Activated CD4-positive, alpha-beta T cell treated with anti-CD3 and anti-CD28 coated beads, Interleukin-2, amount 50 U/mL, for 16 hours (primary cell): ENCODE results near the gene MYO16.

Experiments
- DNase-seq: peaks from one replicate; pipeline ENCODE4 v3.0.0-alpha.2; 2020

The MYO16 gene

DNA sequence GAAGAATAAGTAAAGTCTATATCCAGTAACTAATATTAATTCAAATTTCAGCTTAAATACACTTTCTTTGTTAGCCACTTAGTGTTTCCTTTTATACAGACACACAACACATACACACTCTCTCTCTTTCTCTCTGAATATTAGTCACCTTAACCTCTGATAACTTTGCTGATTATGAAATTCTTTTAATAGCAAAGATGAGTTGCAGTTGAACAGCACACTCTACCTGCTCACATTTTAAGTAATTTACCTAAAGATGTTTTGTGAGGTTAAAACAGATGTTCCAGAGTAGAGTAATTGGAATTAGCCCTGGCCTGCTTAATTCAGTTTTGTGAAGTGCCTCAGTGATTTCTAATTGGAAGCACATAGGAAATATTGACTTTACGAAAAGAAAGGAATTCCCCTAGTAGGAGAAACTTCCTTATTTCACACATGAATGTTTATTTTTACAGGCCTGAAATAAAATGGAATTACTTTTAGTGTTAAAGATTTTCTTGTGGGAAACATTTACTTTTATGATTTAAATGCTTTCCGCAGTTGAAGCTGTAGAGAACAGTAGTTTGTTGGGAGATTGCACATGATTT, 184.3 kb downstream of the MYO16 start:
- DNase-seq = no peak

DNA sequence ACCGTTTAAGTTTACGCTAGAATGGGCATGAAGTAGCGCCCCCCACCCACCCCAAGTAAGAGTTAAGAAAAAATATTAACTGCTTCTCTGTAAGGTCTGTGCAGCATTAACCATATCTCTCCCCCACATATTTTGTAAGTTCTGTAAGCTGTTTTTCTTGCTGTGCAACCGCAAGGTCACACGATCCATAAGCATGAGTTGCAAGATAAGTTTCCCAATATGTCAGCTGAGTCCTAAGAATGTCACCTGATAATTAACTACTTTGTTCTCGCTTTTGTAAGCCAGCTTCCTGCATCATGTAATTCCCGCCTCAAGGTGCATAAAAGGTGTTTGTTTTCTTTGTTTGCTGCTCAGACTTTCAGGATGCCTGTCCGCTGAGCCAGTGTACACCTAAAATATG, 187.0 kb downstream of the MYO16 start:
- DNase-seq = no peak

DNA sequence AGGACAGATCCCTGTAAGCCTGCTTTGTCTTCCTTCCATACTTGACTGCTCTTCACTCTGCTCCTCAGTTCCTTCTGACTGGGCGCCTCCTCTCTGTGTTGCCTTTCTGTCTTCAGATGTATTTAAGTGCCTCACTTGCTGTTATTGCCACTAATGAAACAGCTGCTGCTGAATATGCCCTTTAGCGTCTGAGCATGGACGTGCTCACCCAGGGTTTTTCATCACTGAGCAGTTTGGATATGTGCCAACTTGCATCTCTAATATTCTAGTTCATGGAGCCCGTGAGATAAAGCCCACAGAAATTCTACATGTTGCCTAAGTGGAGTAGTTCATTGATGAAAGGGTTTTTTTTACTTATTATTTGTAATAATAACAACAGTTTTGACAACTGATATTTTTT, 198.2 kb downstream of the MYO16 start:
- no peak for DNase-seq

DNA sequence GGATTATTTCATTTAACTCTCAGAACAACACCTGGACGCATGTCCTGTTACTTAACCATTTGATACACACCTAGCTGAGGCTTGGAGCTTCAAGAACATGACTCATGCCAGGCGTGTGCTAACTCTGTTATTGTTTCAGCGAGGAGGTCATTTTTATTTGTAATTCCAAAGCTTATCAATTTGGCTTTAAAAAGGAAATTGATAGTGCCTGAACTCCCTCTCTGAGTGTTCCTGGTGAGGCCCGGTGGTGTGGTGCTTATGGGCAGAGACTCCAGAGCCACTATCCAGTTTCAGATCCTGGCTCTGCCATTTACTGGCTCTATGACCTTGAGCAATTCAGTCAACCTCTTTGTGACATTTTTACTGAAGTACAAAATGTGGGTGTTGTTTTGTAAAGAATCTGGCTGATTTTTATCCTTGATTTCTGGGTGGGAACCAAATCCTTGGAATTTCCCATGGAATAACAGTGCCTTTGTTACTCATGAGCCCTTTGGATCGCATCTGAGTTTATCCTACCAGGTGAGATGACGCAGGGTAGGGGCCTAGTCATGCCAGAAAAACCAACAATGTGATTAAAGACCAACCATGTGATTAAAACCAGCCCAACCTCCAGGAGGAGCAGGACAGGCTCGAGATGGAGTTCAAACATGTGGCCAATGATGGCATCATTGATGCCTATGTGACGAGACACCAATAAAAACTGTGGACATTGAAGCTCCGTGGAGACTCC, 198.8 kb downstream of the MYO16 start:
- no peak for DNase-seq

DNA sequence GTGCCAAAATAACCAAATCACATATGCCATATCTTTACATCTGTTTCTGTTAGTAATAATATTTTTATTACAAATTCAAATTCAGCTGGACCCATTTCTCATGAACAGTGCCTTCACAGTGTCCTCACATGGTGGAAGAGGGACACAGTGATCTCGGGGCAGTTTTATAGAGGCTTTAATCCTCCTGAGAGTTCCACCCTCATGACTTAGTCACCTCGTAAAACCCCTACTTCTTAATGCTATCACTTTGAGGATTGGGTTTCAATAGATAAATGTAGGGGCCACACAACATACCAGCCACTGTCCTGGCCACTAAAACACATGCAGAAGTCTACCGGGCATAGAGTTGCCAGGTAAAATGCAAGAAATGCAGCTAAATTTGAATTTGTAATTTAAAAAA, 201.5 kb downstream of the MYO16 start:
- no peak for DNase-seq

DNA sequence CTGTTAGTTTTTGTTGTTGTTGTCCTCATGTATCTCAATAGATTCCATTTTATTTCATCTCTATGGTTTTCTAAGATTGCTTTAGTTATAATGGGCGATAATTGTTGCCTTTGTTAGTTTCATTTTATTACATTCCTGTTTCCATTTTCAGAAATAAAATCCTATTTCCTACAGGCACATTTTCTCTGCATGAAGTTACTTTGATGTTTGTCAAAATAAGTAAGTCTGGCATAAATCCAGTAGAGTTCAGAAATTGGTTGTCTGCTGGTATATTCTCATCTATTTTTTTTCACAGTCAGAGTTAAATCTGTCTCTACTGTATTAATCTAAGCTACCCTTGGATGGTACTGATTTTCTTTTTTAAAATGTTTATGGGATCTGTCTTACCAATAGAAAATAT, 204.1 kb downstream of the MYO16 start:
- no peak for DNase-seq

DNA sequence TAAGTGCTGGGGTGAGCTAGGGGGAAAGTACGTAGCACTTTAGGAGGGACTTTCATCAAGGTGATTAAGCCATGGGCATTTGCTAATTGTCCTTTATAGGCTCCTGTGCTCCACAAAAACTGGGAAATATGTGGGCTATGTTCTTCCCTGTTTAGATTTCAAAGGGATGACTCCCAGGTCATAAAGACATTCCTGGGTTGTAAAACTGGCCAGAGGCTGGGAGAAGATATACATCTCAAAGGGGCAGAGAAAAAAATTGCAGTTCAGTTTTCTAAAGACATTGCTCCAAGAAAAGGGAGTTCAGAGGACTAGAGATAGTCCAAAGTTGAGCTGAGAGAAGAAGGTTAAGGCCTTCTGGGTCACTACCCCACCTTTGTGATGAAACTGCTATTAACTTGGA, 204.8 kb downstream of the MYO16 start:
- no peak for DNase-seq

DNA sequence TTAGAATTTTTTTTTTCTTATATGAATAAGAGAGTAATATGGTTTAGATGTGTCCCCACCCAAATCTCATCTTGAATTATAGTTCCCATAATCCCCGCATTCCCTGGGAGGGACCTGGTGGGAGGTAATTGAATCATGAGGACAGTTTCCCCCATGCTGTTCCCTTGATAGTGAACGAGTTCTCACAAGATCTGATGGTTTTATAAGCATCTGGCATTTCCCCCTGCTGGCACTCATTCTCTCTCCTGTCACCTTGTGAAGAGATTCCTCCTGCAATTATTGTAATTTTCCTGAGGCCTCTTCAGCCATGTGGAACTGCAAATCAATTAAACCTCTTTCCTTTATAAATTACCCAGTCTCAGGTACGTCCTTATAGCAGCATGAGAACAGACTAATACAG, 205.7 kb downstream of the MYO16 start:
- no peak for DNase-seq

DNA sequence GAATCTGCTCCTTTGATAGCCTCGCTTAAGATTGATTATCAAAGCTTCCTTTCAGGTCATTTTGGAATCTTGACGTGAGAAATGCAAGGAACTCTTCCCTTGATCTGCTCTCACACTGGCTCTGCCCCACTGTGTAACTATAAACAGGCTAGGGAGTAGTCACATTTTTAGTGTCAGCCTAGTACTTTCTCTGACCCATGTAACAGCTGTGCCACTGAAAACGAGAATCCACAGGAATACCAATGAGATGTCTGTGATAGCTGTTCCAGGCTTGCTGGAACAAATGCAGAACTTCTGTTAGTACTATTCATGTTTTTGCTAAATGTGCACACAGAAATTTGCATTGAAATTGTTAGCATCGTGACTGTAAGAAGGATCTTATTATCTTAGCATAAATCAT, 221.3 kb downstream of the MYO16 start:
- DNase-seq = no peak

DNA sequence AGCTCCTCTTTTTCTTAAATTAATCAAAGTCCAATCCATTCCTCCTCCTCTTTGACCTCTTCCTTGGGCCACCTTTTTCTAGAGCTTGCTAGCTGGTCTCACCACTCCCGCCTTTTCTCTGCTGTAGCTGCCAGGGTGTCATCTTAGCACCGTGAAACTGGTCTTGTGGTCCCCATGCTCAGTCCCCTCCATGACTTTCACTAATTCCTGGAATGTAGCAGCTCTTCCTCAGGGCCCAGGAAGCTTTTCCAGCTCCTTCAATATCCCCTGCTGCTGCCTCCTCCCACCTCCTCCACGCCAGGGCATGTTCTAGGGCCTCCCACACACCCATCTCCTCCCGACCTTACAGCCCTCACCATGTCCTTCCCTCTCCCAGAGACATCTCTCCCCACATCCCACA, 222.2 kb downstream of the MYO16 start:
- no peak for DNase-seq

DNA sequence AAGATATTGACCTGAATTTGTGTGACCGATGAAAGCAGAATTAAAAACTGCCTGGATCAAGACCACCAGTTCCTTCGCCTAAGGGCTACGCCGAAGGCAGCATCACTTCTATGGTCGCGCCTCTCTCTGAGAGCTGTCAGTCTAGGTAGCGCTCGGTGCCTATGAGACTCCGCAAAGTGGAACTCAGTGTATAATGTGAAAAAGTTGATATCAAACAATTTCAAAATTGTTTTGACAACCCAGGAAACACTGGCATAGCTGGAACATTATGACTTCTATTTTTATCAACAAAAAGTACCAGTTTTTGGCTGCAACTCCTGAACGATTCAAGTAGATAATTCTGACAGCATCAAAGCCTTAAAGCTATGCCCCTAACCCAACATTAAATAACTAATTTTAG, 223.6 kb downstream of the MYO16 start:
- no peak for DNase-seq

DNA sequence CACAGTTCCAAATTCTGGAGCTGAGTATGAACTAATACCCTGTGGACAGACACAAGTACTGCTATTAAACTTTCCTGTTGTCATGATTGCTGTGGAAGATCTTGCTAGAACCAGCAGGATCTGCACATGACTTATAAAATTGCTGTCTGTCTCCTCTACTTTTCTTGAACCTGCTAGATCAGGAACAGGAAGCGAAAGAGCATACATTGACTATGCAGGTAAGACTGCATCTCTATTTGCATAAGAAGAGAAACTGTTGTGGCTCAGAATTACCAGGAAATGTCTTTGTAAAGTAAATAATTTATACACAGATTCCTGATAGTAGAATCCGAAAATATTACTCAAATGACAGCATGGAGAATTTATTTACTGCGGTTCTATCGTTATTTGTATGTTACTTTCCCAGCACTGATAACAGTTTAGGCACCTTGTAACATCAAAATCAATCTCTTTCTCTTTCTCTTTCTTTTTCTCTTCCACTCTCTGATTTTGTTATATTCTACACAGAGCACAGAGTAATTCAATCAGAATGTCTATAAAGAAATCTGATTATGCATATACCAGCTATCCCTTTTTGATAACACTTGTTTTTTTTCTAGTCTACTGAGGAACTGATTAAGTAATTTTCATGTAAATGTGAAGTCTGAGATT, 226.5 kb downstream of the MYO16 start:
- no peak for DNase-seq

DNA sequence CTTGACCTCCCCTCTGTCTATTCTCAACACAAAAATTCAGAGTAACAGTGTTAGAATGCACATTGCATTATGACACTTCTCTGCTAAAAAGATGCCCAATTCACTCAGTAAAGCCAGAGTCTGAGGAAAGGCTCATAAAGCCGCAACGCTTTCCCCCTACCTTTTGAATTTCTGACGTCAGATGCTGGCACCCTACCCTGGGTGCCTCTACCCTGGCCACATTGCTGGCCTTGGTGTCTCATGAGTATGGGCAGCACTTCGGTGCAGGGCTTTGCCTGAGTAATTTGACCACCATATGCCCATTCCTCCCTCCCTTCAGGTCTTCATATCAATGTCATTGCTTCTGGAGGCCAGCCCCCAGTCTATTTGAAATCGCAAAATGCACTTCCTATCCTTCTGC, 229.3 kb downstream of the MYO16 start:
- DNase-seq = no peak

DNA sequence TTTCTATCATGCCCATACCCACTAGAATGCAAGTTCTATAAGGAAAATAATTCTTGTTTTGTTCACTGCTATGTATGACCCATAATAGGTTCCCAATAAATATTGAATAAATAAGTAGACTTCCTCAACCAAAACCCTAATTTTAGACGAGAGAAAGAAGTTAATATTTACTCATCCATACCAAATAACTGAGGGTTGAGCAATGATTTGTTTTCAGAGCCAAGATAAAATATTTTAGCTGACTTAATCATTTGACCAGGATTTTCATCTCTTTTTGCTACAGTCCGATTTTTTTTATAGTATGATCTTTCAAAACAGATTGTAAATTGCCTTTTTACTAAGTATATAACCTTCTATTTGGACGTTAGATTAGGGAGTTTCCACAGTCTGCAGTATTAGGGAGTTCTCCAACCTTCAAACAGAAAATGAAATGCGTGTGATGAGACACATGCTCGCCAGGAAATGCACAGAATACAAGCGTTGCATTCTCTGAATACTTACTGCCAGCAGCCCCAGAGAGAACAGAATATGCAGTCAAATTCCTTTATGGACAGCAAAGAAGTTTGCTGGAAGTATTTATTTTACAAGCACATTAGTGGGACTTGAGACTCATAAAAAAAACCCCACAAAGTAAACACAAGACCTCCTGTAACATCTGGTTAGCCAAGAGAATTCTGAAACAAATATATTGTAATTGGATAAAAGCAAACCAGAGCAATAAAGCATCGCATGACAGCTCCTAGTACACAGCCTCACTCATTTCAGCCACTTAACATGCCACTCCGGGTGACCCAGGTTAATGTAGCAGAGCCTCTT, 230.0 kb downstream of the MYO16 start:
- no peak for DNase-seq

DNA sequence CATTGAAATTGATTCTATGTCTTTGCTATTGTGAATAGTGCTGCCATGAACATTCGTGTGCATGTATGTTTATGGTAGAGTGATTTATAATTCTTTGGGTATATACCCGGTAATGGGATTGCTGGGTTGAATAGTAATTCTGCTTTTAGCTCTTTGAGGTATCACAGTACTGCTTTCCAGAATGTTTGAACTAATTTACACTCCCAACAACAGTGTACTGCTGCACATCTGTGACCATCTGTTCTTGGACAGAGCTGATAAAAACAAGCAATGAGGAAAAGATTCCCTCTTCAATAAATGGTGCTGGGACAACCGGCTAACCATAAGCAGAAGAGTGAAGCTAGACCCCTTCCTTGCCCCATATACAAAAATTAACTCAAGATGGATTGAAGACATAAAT, 231.0 kb downstream of the MYO16 start:
- no peak for DNase-seq

DNA sequence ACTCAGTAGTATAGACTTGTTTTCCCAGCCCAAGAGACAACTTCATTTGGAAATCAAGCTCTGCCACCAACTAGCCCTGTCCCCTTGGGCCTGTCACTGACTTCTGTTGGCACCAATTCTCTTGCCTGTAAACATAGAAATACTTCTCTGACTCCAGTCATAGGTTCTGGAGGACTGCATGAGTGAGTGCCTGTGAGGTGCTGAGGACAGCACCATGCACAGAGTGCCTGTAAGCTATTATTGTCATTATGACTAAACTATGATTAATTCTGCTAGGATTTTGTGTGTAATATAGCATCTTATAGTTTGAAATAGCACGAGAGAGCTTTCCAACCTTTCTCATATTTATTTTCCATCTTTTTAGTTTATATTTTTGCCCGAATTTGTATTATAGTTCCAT, 247.9 kb downstream of the MYO16 start:
- DNase-seq = no peak

DNA sequence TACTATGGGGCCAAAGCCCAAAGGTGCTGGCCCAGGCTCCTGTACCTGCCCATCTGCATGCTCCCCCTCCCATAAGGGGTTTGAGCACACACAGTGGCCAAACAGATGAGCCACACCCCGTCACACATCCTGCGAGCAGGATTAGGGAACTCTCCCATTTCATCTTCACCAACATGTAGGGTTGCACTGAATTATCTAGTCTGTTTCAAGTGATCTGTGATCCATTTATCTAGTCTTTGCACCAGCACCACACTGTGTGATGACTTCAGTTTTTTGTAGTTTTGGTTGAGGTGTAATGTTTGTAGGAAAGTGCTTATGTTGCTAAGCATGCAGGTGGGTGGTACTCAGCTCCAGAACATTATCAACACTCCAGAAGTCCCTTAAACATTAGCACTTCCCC, 249.3 kb downstream of the MYO16 start:
- no peak for DNase-seq

DNA sequence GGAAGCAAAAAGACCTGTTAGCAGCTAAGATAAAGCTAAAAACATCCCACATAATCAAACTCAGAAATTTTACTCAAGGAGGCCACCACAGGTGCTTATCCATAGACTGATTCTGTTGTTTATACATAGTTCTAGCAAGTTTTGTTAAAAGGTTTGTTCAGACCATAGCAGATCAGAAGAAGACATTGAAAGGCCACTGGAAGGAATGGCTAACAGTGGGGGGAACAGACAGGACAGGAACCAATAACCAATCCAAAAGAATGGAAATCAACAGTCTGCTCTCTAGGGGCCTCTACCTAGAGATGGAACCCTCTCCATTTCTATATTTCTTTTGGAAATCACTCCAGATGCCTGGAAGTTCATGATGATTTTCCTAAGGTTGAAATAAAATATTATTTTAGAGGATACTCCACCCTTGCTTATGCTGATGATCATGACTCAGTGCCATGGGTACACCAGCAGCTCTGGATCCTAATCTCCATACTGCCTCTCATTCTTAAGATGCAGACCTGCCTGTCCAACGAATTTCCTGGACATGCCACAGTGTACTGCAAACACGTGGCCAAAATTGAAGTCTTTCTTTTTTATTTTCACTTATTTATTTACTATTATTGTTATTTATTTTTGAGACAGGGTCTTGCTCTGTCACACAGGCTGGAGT, 260.0 kb downstream of the MYO16 start:
- DNase-seq = no peak

DNA sequence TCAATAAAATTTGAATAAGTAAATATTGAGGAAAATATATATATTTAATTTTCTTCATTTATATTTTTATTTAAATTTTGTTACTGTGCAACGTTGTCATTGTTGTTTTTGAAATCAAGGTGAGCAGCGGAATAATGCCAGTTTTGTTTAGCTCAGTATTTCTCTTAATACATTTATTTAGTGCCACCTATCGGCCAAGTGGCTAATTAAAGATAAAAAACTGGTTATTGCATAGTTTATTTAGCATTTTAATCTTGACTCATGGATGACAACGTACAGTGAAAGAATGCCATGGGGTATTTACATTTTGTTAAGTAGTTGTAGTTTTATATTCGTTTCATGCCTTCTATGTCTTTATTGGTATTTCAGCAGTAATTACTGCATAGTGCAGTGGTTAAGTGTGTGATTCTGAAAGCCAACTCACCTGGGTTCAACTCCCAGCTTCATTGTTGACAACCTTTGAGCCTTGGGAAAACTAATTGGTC, 265.9 kb downstream of the MYO16 start:
- DNase-seq = peak; percentile 18

DNA sequence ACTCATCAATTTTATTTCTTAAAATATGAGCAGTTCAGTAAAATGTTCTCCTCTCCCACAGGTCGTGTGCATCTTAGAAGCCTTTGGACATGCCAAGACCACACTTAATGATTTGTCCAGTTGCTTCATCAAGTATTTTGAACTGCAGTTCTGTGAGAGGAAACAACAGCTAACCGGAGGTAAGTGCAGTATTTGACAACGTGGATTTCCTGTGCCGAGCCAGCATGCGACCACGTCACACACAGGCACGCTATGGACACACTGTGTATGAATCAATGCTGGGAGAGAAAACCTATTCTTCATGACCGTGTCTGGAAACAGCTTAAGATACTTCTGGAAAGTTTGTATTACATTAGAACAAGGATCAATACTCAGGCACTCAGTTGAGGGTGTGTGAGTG, 268.5 kb downstream of the MYO16 start:
- DNase-seq = peak; percentile 37

DNA sequence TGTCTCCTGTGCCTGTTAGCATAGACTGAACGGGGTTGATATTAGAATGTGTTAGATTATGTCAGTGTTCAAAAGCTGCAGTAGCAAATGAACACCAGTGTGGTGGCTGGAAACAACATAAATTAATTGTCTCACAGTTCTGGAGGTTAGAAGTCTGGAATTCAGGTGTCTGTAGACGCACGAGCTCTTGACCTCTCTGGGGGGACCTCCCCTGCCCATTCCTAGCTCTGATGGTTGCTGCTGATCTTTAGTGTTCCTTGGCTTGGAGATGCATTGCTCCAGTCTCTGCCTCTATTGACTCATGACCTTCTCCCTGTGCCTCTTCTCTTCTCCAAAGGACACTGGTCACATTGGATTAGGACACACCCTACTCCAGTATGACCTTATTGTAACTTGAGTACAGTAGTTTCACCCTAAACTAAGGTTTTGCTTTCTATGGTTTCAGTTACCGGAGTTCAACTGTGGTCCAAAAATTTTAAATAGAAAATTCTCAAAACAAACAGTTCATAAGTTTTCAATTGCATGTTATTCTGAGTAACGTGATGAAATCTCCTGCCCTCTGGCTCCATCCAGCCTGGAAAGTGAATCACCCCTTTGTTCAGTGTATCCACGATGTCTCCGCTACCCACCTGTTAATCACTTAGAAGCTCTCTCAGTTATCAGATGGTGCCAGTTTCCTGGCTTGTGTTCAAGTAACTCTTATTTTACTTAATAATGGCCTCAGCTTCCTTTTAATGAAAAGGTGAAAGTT, 273.2 kb downstream of the MYO16 start:
- DNase-seq = no peak

DNA sequence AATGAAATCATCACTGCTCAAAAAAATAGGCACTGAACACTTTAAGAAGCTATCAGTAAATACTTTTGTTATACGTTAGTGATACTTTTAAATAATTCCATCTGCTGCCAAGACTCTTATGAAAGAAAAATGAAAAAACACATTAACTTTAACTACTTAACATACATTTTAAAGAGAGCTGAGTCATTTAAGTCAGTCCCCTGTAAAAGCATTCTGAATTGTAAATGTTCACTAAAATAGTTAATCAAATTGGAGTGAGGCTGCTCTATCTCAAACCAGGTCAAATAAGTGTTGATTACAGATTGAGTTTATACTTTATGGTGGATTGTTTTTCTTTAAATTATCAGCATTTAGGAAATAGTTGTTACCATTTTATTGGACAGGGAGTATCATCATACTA, 274.2 kb downstream of the MYO16 start:
- no peak for DNase-seq
